HL-60 (cell line): ENCODE results near the gene NUDT16.

Source experiments
- DNase-seq, 2 experiments: peaks; one replicate each; pipeline ENCODE4 v3.0.0-alpha.2; 2010 to 2020; ENCODE audit warnings: low read depth in 1 of 2, low spot score in 1 of 2
- H3K27ac ChIP-seq: fragments of 250-450 bp; sonication (Bioruptor Pico); replicated peaks from 2 replicates; pipeline ENCODE4 v1.5.1; 2020; ENCODE audit warnings: mild to moderate bottlenecking, moderate library complexity
- H3K27me3 ChIP-seq: fragments of 250-450 bp; sonication (Bioruptor Pico); 2 replicates; pipeline ENCODE4 v1.5.1; 2021; ENCODE audit warnings: mild to moderate bottlenecking, moderate library complexity; ENCODE audit not compliant: insufficient read depth, poor library complexity, severe bottlenecking
- H3K4me3 ChIP-seq: replicated peaks from 2 replicates; pipeline ENCODE4 v1.5.1; 2011; ENCODE audit warnings: mild to moderate bottlenecking, control low read depth, low read length; ENCODE audit not compliant: insufficient read depth
- CTCF ChIP-seq: IDR thresholded peaks from one replicate; pipeline ENCODE4 v1.5.1; 2011; ENCODE audit warnings: low read length, control low read depth, inconsistent platforms; ENCODE audit not compliant: insufficient read depth
- GABPA ChIP-seq: IDR thresholded peaks from 2 replicates; pipeline ENCODE4 v1.6.1; 2012; ENCODE audit warnings: low read depth
- POLR2AphosphoS5 ChIP-seq: IDR thresholded peaks from 2 replicates; pipeline ENCODE4 v1.6.1; 2012; ENCODE audit warnings: low read depth
- REST ChIP-seq: IDR thresholded peaks from 2 replicates; pipeline ENCODE4 v1.6.1; 2012; ENCODE audit warnings: low read depth; ENCODE audit not compliant: insufficient replicate concordance
- SPI1 ChIP-seq: IDR thresholded peaks from 2 replicates; pipeline ENCODE4 v1.6.1; 2012; ENCODE audit warnings: low read depth, mild to moderate bottlenecking, borderline replicate concordance

The NUDT16 gene

GRCh38 chr3:131363275-131363674 lies 18.3 kb upstream of the NUDT16 start:
- no peak for TF ChIP-seq SPI1
- no peak for TF ChIP-seq REST
- no peak for TF ChIP-seq POLR2AphosphoS5
- TF ChIP-seq CTCF: no peak
- TF ChIP-seq GABPA: no peak
- H3K4me3 ChIP-seq: no peak overlapping the region
- H3K27me3 ChIP-seq: peaks cover 4% of the 10 kb centered on the region
- DNase-seq: no peak
- H3K27ac ChIP-seq: no peak overlapping the region

GRCh38 chr3:131370935-131371687 lies 10.5 kb upstream of the NUDT16 start:
- H3K4me3 ChIP-seq: no peak overlapping the region
- peak in 1 of 2 experiments; percentile 54 for DNase-seq
- TF ChIP-seq REST (no peak), POLR2AphosphoS5 (no peak), CTCF (no peak), SPI1 (peak; percentile 69)

GRCh38 chr3:131371688-131372066 lies 9.9 kb upstream of the NUDT16 start:
- Histone ChIP-seq H3K27ac (peak overlapping the region; percentile 23; the same call in 1 of the 2 replicates), H3K4me3 (no peak overlapping the region), H3K27me3 (no peaks in the 10 kb centered on the region)
- no peak for TF ChIP-seq GABPA
- TF ChIP-seq POLR2AphosphoS5: no peak
- TF ChIP-seq REST: no peak
- TF ChIP-seq CTCF: no peak
- TF ChIP-seq SPI1: no peak
- DNase-seq: no peak

More at GRCh38 chr3:131370935-131371687, 10.5 kb upstream of the NUDT16 start:
- Histone ChIP-seq H3K27ac (peak overlapping the region; percentile 23; the same call in 1 of the 2 replicates), H3K27me3 (no peaks in the 10 kb centered on the region)
